NCI-H69 (cell line): Measurements from ENCODE around the gene C15orf62.

Experiments
- DNase-seq: peaks from one replicate; lab custom pipeline; 2025; lab: John Stamatoyannopoulos, UW

C15orf62 gene

GRCh38 chr15:40782609-40783227, 12.9 kb downstream of the C15orf62 start:
- DNase-seq: peak; percentile 83

GRCh38 chr15:40785164-40785563, 15.4 kb downstream of the C15orf62 start:
- DNase-seq: no peak

- DNase-seq: no peak
Observed at GRCh38 chr15:40785814-40786213, 16.0 kb downstream of the C15orf62 start.

GRCh38 chr15:40787344-40787841, 17.6 kb downstream of the C15orf62 start:
- peak; percentile 87 for DNase-seq

GRCh38 chr15:40787991-40788390, 18.2 kb downstream of the C15orf62 start:
- DNase-seq: peak; percentile 58

GRCh38 chr15:40789119-40789518, 19.3 kb downstream of the C15orf62 start:
- DNase-seq: no peak

GRCh38 chr15:40789999-40790398, 20.2 kb downstream of the C15orf62 start:
- no peak for DNase-seq

- DNase-seq: no peak
Observed at GRCh38 chr15:40790718-40791117, 20.9 kb downstream of the C15orf62 start.

GRCh38 chr15:40792394-40792793, 22.6 kb downstream of the C15orf62 start:
- peak; percentile 65 for DNase-seq

- DNase-seq: peak; percentile 49
Observed at GRCh38 chr15:40793216-40793989, 23.6 kb downstream of the C15orf62 start.

- no peak for DNase-seq
Observed at GRCh38 chr15:40796041-40796440, 26.3 kb downstream of the C15orf62 start.

GRCh38 chr15:40796512-40796911, 26.7 kb downstream of the C15orf62 start:
- no peak for DNase-seq

- no peak for DNase-seq
Observed at GRCh38 chr15:40799523-40799922, 29.7 kb downstream of the C15orf62 start.

GRCh38 chr15:40803076-40803475, 33.3 kb downstream of the C15orf62 start:
- no peak for DNase-seq

GRCh38 chr15:40803688-40804087, 33.9 kb downstream of the C15orf62 start:
- no peak for DNase-seq

- no peak for DNase-seq
Observed at GRCh38 chr15:40806672-40807027, 36.9 kb downstream of the C15orf62 start.

GRCh38 chr15:40807028-40807887, 37.5 kb downstream of the C15orf62 start, which contains the start of the genes DNAJC17 and ZFYVE19:
DNAJC17 (minus strand) TSS chr15:40807473; CDS start chr15:40807446, 27 bp downstream.
ZFYVE19 (plus strand) TSS chr15:40807089; CDS start chr15:40807590, 501 bp downstream.
- DNase-seq: peak; percentile 100

- no peak for DNase-seq
Observed at GRCh38 chr15:40807888-40808461, 38.2 kb downstream of the C15orf62 start.

- no peak for DNase-seq
Observed at GRCh38 chr15:40808861-40809450, 39.2 kb downstream of the C15orf62 start.

GRCh38 chr15:40812721-40813425, 43.1 kb downstream of the C15orf62 start:
- DNase-seq: no peak
